Endothelial cell of umbilical vein (primary cell): ENCODE data around the gene CMSS1. TPM values are rescaled to one million over a fixed set of nuclear protein-coding genes. Genes with fewer than 3 reads are reported as not detected.

ENCODE experiments used
- BruUV-seq: library from RNA; stranded (reverse); fragments of 400-500 nt; replicated peaks from 2 replicates; lab custom pipeline; 2021; lab: Mats Ljungman, UMichigan
- CTCF ChIA-PET: fragments of 300-600, 350-600 bp; sonication (Branson Sonifier 250); formaldehyde crosslinking; loops from one replicate; lab custom pipeline; 2021; ENCODE audit warnings: antibody characterized with exemption, inconsistent platforms; lab: Charles Lee
- POLR2A ChIA-PET: fragments of 300-600, 350-600 bp; sonication (Branson Sonifier 250); formaldehyde crosslinking; loops from one replicate; lab custom pipeline; 2021; ENCODE audit warnings: antibody characterized with exemption, inconsistent platforms; lab: Charles Lee
- DNase-seq: peaks from one replicate; pipeline ENCODE4 v3.0.0-alpha.2; 2011; ENCODE audit warnings: low read depth, low spot score
- FAIRE-seq: peaks from 2 replicates; lab custom pipeline; 2011; peaks lifted over from hg19 to GRCh38; lab: Jason Lieb, UNC
- H2AFZ ChIP-seq: 2 replicates; pipeline ENCODE4 v1.6.0; 2012; ENCODE audit warnings: low read depth, low read length, control low read depth, inconsistent platforms
- H3K27ac ChIP-seq: 2 replicates; pipeline ENCODE4 v1.5.1; 2011; ENCODE audit warnings: low read depth, mild to moderate bottlenecking, control low read depth, low read length, moderate library complexity; ENCODE audit not compliant: insufficient read depth
- H3K27me3 ChIP-seq, 2 experiments: 2 replicates each; pipeline versions ENCODE4 v1.6.0 to v1.6.1; 2011; ENCODE audit warnings: low read length in 2 of 2, mixed read lengths in 1 of 2; ENCODE audit not compliant: control insufficient read depth in 2 of 2, insufficient read depth in 2 of 2
- H3K36me3 ChIP-seq, 2 experiments: 2 replicates in 1 of 2; 3 replicates in 1 of 2; pipeline ENCODE4 v1.5.1; 2011; ENCODE audit warnings: low read length in 2 of 2, mild to moderate bottlenecking in 1 of 2, moderate library complexity in 1 of 2; ENCODE audit not compliant: control insufficient read depth in 2 of 2, insufficient read depth in 2 of 2; ENCODE audit errors: extremely low read depth in 1 of 2
- H3K4me1 ChIP-seq: 3 replicates; pipeline ENCODE4 v1.5.1; 2011; ENCODE audit warnings: mild to moderate bottlenecking, low read length; ENCODE audit not compliant: control insufficient read depth, insufficient read depth; ENCODE audit errors: extremely low read depth
- H3K4me2 ChIP-seq: 2 replicates; pipeline ENCODE4 v1.6.1; 2011; ENCODE audit warnings: low read length, control low read depth, mixed read lengths; ENCODE audit not compliant: insufficient read depth
- H3K4me3 ChIP-seq, 3 experiments: fragments of 200-600 bp in 1 of 3; sonication (generic), shearing (Covaris generic) in 1 of 3; replicated peaks in 1 of 3; 2 replicates each; pipeline ENCODE4 v1.5.1; 2011 to 2016; ENCODE audit warnings: control low read depth in 3 of 3, low read length in 3 of 3, mild to moderate bottlenecking in 2 of 3, inconsistent platforms in 1 of 3, low read depth in 1 of 3, moderate library complexity in 1 of 3; ENCODE audit not compliant: insufficient read depth in 1 of 3
- H3K79me2 ChIP-seq: 2 replicates; pipeline ENCODE4 v1.6.0; 2012; ENCODE audit warnings: low read length, inconsistent platforms; ENCODE audit not compliant: control insufficient read depth, insufficient read depth
- H3K9ac ChIP-seq: replicated peaks from 2 replicates; pipeline ENCODE3; 2011; ENCODE audit warnings: low read length, control low read depth; ENCODE audit not compliant: insufficient read depth; ENCODE audit errors: extremely low read depth
- H3K9me1 ChIP-seq: replicated peaks from 3 replicates; pipeline ENCODE4 v1.6.0; 2011; ENCODE audit warnings: mild to moderate bottlenecking, low read length; ENCODE audit not compliant: control insufficient read depth, insufficient read depth; ENCODE audit errors: extremely low read depth
- H3K9me3 ChIP-seq: replicated peaks from 2 replicates; pipeline ENCODE4 v1.5.1; 2012; ENCODE audit warnings: low read length, inconsistent platforms; ENCODE audit not compliant: control insufficient read depth, insufficient read depth
- H4K20me1 ChIP-seq: replicated peaks from 2 replicates; pipeline ENCODE3; 2011; ENCODE audit warnings: mild to moderate bottlenecking, low read length; ENCODE audit not compliant: control insufficient read depth, insufficient read depth; ENCODE audit errors: extremely low read depth
- CTCF ChIP-seq, 2 donors: IDR thresholded peaks; 1 replicate in 1 of 2; 2 replicates in 1 of 2; pipeline ENCODE4 v1.5.1; 2011; ENCODE audit warnings: low read length in 2 of 2, mild to moderate bottlenecking in 2 of 2, moderate library complexity in 2 of 2, control low read depth in 1 of 2, inconsistent platforms in 1 of 2, low read depth in 1 of 2; ENCODE audit not compliant: insufficient read depth in 1 of 2; ENCODE audit errors: extremely low read depth in 1 of 2
- EZH2 ChIP-seq: IDR thresholded peaks from 2 replicates; pipeline ENCODE4 v1.6.1; 2012; ENCODE audit warnings: borderline replicate concordance, low read depth, mild to moderate bottlenecking, moderate library complexity, low read length, inconsistent platforms; ENCODE audit not compliant: severe bottlenecking
- FOS ChIP-seq: IDR thresholded peaks from 2 replicates; pipeline ENCODE4 v1.6.1; 2011; ENCODE audit warnings: mild to moderate bottlenecking, low read length, moderate library complexity, borderline replicate concordance; ENCODE audit not compliant: insufficient read depth
- GATA2 ChIP-seq: IDR thresholded peaks from 2 replicates; pipeline ENCODE4 v1.7.0; 2011; ENCODE audit warnings: low read depth, mild to moderate bottlenecking, moderate library complexity, mixed read lengths, low read length; ENCODE audit not compliant: insufficient read length, insufficient read depth
- JUN ChIP-seq: IDR thresholded peaks from 2 replicates; pipeline ENCODE4 v1.6.1; 2011; ENCODE audit warnings: borderline replicate concordance, low read depth; ENCODE audit not compliant: insufficient read length, insufficient read depth
- MAX ChIP-seq: IDR thresholded peaks from 2 replicates; pipeline ENCODE4 v1.6.1; 2011; ENCODE audit not compliant: insufficient read depth, insufficient read length
- MYC ChIP-seq: IDR thresholded peaks from one replicate; pipeline ENCODE4 v1.6.1; 2011; ENCODE audit warnings: mild to moderate bottlenecking, low read depth, low read length
- POLR2A ChIP-seq: IDR thresholded peaks from 2 replicates; pipeline ENCODE4 v1.6.1; 2012; ENCODE audit warnings: low read depth, mild to moderate bottlenecking, control low read depth, low read length
- POLR2AphosphoS5 ChIP-seq: IDR thresholded peaks from 2 replicates; pipeline ENCODE4 v1.6.1; 2012; ENCODE audit warnings: low read depth, mild to moderate bottlenecking, control low read depth, low read length, moderate library complexity; ENCODE audit not compliant: insufficient read depth
- dilution Hi-C: fragments of 300-500 bp; cut with MboI; formaldehyde crosslinking; loops from one replicate; pipeline ENCODE4 v1.15.0; 2019; ENCODE audit warnings: low sequenced_read_pairs; ENCODE audit not compliant: extremely low pct_ligation_motif_present
- intact Hi-C: fragments of 100-400 bp; cut with micrococcal nuclease; formaldehyde crosslinking; loops from one replicate; pipeline ENCODE4 v1.10.0; 2022
- polyA plus RNA-seq, 4 experiments: library from polyadenylated mRNA; depleted of rRNA in 3 of 4; stranded (reverse) in 3 of 4; unstranded in 1 of 4; fragments of >200 nt; gene quantifications; 2 replicates each; pipeline versions ENCODE4 v1.2.1 to v1.2.3, GENCODE V29; 2011 to 2012; ENCODE audit warnings: missing spikeins in 1 of 4
- total RNA-seq: library from RNA; stranded (reverse); gene quantifications from 2 replicates; pipeline ENCODE4 v1.2.3, GENCODE V29; 2021

CMSS1 gene
- total and polyA plus RNA-seq, 2 donors (not counting 3 experiments of a cell fraction or from before 2014, with no cell fraction given) = 9.7 to 60.6 TPM

GRCh38 chr3:100023595-100023994 lies 205.9 kb downstream of the CMSS1 start:
- Histone ChIP-seq H4K20me1 (no peaks in the 10 kb centered on the region), H3K4me1 (peaks cover 4% of the 10 kb centered on the region), H3K27me3 (no peaks in the 10 kb centered on the region), H3K9me1 (no peaks in the 10 kb centered on the region), H3K9ac (no peak overlapping the region), H3K9me3 (no peaks in the 10 kb centered on the region), H3K4me3 (no peak overlapping the region), H3K79me2 (no peaks in the 10 kb centered on the region), H3K27ac (no peak overlapping the region), H3K4me2 (no peak overlapping the region), H3K36me3 (no peaks in the 10 kb centered on the region), H2AFZ (no peak overlapping the region)
- TF ChIP-seq EZH2 (no peak), MYC (no peak), MAX (no peak), POLR2AphosphoS5 (no peak), POLR2A (no peak), FOS (no peak), JUN (no peak), GATA2 (no peak), CTCF (IDR thresholded peaks at IDR 0.05; ENCODE audit: extremely low read depth in 1 of 2, insufficient read depth in 1 of 2, low read depth in 1 of 2, low read length in 2 of 2) (no peak)
- DNase-seq (no peak), FAIRE-seq (no peak)
- intact Hi-C loops = no loop called here
- no TSS peak for BruUV-seq
- ChIA-PET POLR2A (no interaction called here), CTCF (no interaction called here)
- dilution Hi-C loops = no loop called here
